WI38 (cell line): Measurements from ENCODE around the gene SGCD.
A peak's percentile ranks its signal among the peaks of the same experiment; 100 is the strongest.

ENCODE experiments used
- H3K4me3 ChIP-seq: 2 replicates; pipeline ENCODE4 v1.5.1; 2011; ENCODE audit warnings: low read depth, mild to moderate bottlenecking, control low read depth, low read length
- CTCF ChIP-seq: IDR thresholded peaks from 2 replicates; pipeline ENCODE4 v1.5.1; 2012; ENCODE audit warnings: low read depth, mild to moderate bottlenecking, control low read depth, low read length

The SGCD gene

GRCh38 chr5:156800929-156801328 is 474.0 kb downstream of the SGCD start:
- TF ChIP-seq CTCF, result no peak
- H3K4me3 ChIP-seq, result no peak overlapping the region

- TF ChIP-seq CTCF, result no peak
- H3K4me3 ChIP-seq, result no peak overlapping the region
Measured at GRCh38 chr5:156802501-156802900, 475.5 kb downstream of the SGCD start.

- no peak for TF ChIP-seq CTCF
Measured at GRCh38 chr5:156803404-156803803, 476.4 kb downstream of the SGCD start.

GRCh38 chr5:156812959-156813358 is 486.0 kb downstream of the SGCD start:
- H3K4me3 ChIP-seq, result no peak overlapping the region
- TF ChIP-seq CTCF, result no peak

More at GRCh38 chr5:156803404-156803803, 476.4 kb downstream of the SGCD start:
- no peak overlapping the region for H3K4me3 ChIP-seq

GRCh38 chr5:156815988-156816599 is 489.1 kb downstream of the SGCD start:
- TF ChIP-seq CTCF, result peak; percentile 45
- H3K4me3 ChIP-seq, result no peak overlapping the region
